ENCODE results near the gene RHOT1.

The RHOT1 gene

GRCh38 chr17:32102172-32102571 lies 40.1 kb upstream of the RHOT1 start:
- no peak overlapping the region for H3K23ac ChIP-seq (ENCODE audit: low read length in 2 of 2)

GRCh38 chr17:32102646-32103186 lies 39.6 kb upstream of the RHOT1 start:
- H4K8ac ChIP-seq (ENCODE audit: low read length), result no peak overlapping the region
- H3K4me2 ChIP-seq (ENCODE audit: low read length, poor library complexity, severe bottlenecking), result no peak overlapping the region
- H2BK5ac ChIP-seq (ENCODE audit: low read depth, low read length, poor library complexity, severe bottlenecking), result no peak overlapping the region
- no peak overlapping the region for H2BK120ac ChIP-seq (ENCODE audit: low read depth, low read length)
- H3K9me3 ChIP-seq (ENCODE audit: control insufficient read depth, low read length), result no peaks in the 10 kb centered on the region
- H3K14ac ChIP-seq (ENCODE audit: low read length in 2 of 2), result no peak overlapping the region
- no peaks in the 10 kb centered on the region for H3K79me1 ChIP-seq (replicated peaks; ENCODE audit: low read length, poor library complexity, severe bottlenecking)
- WGBS, result 54% methylated on average over 3 of the region's 5 CpGs
- no peak overlapping the region for H3K18ac ChIP-seq (ENCODE audit: low read depth in 1 of 2, low read length in 2 of 2)
- peaks cover 0 to 7% of the 10 kb centered on the region in 2 experiments for H3K27me3 ChIP-seq (ENCODE audit: control insufficient read depth in 1 of 2, insufficient read depth in 1 of 2, low read length in 2 of 2)
- H3K36me3 ChIP-seq (ENCODE audit: control insufficient read depth in 1 of 2, insufficient read depth in 2 of 2, low read depth in 1 of 2, low read length in 2 of 2), result no peaks in the 10 kb centered on the region
- H4K91ac ChIP-seq (ENCODE audit: low read length), result no peak overlapping the region
- no peak overlapping the region for H2BK15ac ChIP-seq (ENCODE audit: low read depth, poor library complexity, severe bottlenecking)
- H2AFZ ChIP-seq (ENCODE audit: low read depth, low read length), result no peak overlapping the region
- H3K9ac ChIP-seq (ENCODE audit: low read length), result no peak overlapping the region
- no peaks in the 10 kb centered on the region for H3K4me1 ChIP-seq (ENCODE audit: control insufficient read depth, insufficient read depth, low read depth, low read length)
- H3K27ac ChIP-seq (ENCODE audit: low read length, poor library complexity, severe bottlenecking), result no peak overlapping the region
- no peak overlapping the region for H3K23ac ChIP-seq (ENCODE audit: low read length in 2 of 2)
- no peak overlapping the region for H2AK5ac ChIP-seq (ENCODE audit: low read length, severe bottlenecking)
- peak; percentile 39 for DNase-seq
- H3K4ac ChIP-seq (ENCODE audit: low read depth in 1 of 2, low read length in 2 of 2), result no peak overlapping the region
- H2BK12ac ChIP-seq (ENCODE audit: low read length in 2 of 2), result no peak overlapping the region
- no peak overlapping the region for H3K4me3 ChIP-seq (ENCODE audit: insufficient read depth in 1 of 2, low read depth in 1 of 2, low read length in 2 of 2)

More at GRCh38 chr17:32102172-32102571, 40.1 kb upstream of the RHOT1 start:
- Histone ChIP-seq H3K27me3 (ENCODE audit: control insufficient read depth in 1 of 2, insufficient read depth in 1 of 2, low read length in 2 of 2) (peaks cover 0 to 7% of the 10 kb centered on the region in 2 experiments), H2AK5ac (ENCODE audit: low read length, severe bottlenecking) (no peak overlapping the region), H3K79me1 (replicated peaks; ENCODE audit: low read length, poor library complexity, severe bottlenecking) (no peaks in the 10 kb centered on the region), H2BK12ac (ENCODE audit: low read length in 2 of 2) (no peak overlapping the region), H2BK15ac (ENCODE audit: low read depth, poor library complexity, severe bottlenecking) (no peak overlapping the region), H2BK120ac (ENCODE audit: low read depth, low read length) (no peak overlapping the region), H3K18ac (ENCODE audit: low read depth in 1 of 2, low read length in 2 of 2) (no peak overlapping the region), H3K14ac (ENCODE audit: low read length in 2 of 2) (no peak overlapping the region), H3K4me3 (ENCODE audit: insufficient read depth in 1 of 2, low read depth in 1 of 2, low read length in 2 of 2) (no peak overlapping the region), H3K4me1 (ENCODE audit: control insufficient read depth, insufficient read depth, low read depth, low read length) (no peaks in the 10 kb centered on the region), H3K27ac (ENCODE audit: low read length, poor library complexity, severe bottlenecking) (no peak overlapping the region), H4K91ac (ENCODE audit: low read length) (no peak overlapping the region), H3K9ac (ENCODE audit: low read length) (no peak overlapping the region), H3K4me2 (ENCODE audit: low read length, poor library complexity, severe bottlenecking) (no peak overlapping the region), H2BK5ac (ENCODE audit: low read depth, low read length, poor library complexity, severe bottlenecking) (no peak overlapping the region), H3K4ac (ENCODE audit: low read depth in 1 of 2, low read length in 2 of 2) (no peak overlapping the region), H4K8ac (ENCODE audit: low read length) (no peak overlapping the region), H3K9me3 (ENCODE audit: control insufficient read depth, low read length) (no peaks in the 10 kb centered on the region), H2AFZ (ENCODE audit: low read depth, low read length) (no peak overlapping the region), H3K36me3 (ENCODE audit: control insufficient read depth in 1 of 2, insufficient read depth in 2 of 2, low read depth in 1 of 2, low read length in 2 of 2) (no peaks in the 10 kb centered on the region)
- WGBS, result 94% methylated on average over 5 of the region's 5 CpGs
- no peak for DNase-seq

- no peak overlapping the region for H3K4ac ChIP-seq (ENCODE audit: low read depth in 1 of 2, low read length in 2 of 2)
- no peak overlapping the region for H2AFZ ChIP-seq (ENCODE audit: low read depth, low read length)
- peaks cover 0 to 7% of the 10 kb centered on the region in 2 experiments for H3K27me3 ChIP-seq (ENCODE audit: control insufficient read depth in 1 of 2, insufficient read depth in 1 of 2, low read length in 2 of 2)
- no peak overlapping the region for H2BK120ac ChIP-seq (ENCODE audit: low read depth, low read length)
- H3K36me3 ChIP-seq (ENCODE audit: control insufficient read depth in 1 of 2, insufficient read depth in 2 of 2, low read depth in 1 of 2, low read length in 2 of 2), result no peaks in the 10 kb centered on the region
- no peak overlapping the region for H3K18ac ChIP-seq (ENCODE audit: low read depth in 1 of 2, low read length in 2 of 2)
- H3K4me1 ChIP-seq (ENCODE audit: control insufficient read depth, insufficient read depth, low read depth, low read length), result no peaks in the 10 kb centered on the region
- no peaks in the 10 kb centered on the region for H3K79me1 ChIP-seq (replicated peaks; ENCODE audit: low read length, poor library complexity, severe bottlenecking)
- H3K4me2 ChIP-seq (ENCODE audit: low read length, poor library complexity, severe bottlenecking), result no peak overlapping the region
- no peak overlapping the region for H3K27ac ChIP-seq (ENCODE audit: low read length, poor library complexity, severe bottlenecking)
- H2BK5ac ChIP-seq (ENCODE audit: low read depth, low read length, poor library complexity, severe bottlenecking), result no peak overlapping the region
- DNase-seq, result no peak
- 94% methylated on average over 7 of the region's 7 CpGs for WGBS
- H2BK12ac ChIP-seq (ENCODE audit: low read length in 2 of 2), result no peak overlapping the region
- H2BK15ac ChIP-seq (ENCODE audit: low read depth, poor library complexity, severe bottlenecking), result no peak overlapping the region
- H3K23ac ChIP-seq (ENCODE audit: low read length in 2 of 2), result no peak overlapping the region
- H3K9ac ChIP-seq (ENCODE audit: low read length), result no peak overlapping the region
- no peaks in the 10 kb centered on the region for H3K9me3 ChIP-seq (ENCODE audit: control insufficient read depth, low read length)
- H3K14ac ChIP-seq (ENCODE audit: low read length in 2 of 2), result no peak overlapping the region
- H4K8ac ChIP-seq (ENCODE audit: low read length), result no peak overlapping the region
- no peak overlapping the region for H4K91ac ChIP-seq (ENCODE audit: low read length)
- H2AK5ac ChIP-seq (ENCODE audit: low read length, severe bottlenecking), result no peak overlapping the region
- H3K4me3 ChIP-seq (ENCODE audit: insufficient read depth in 1 of 2, low read depth in 1 of 2, low read length in 2 of 2), result no peak overlapping the region
These were observed 38.7 kb upstream of the RHOT1 start for GRCh38 chr17:32103476-32104113.

GRCh38 chr17:32104158-32104557 lies 38.1 kb upstream of the RHOT1 start:
- Histone ChIP-seq H3K4me2 (ENCODE audit: low read length, poor library complexity, severe bottlenecking) (no peak overlapping the region), H2BK5ac (ENCODE audit: low read depth, low read length, poor library complexity, severe bottlenecking) (no peak overlapping the region), H3K23ac (ENCODE audit: low read length in 2 of 2) (no peak overlapping the region), H2AK5ac (ENCODE audit: low read length, severe bottlenecking) (no peak overlapping the region), H2BK120ac (ENCODE audit: low read depth, low read length) (no peak overlapping the region), H3K14ac (ENCODE audit: low read length in 2 of 2) (no peak overlapping the region), H3K4me1 (ENCODE audit: control insufficient read depth, insufficient read depth, low read depth, low read length) (no peaks in the 10 kb centered on the region), H3K4me3 (ENCODE audit: insufficient read depth in 1 of 2, low read depth in 1 of 2, low read length in 2 of 2) (no peak overlapping the region), H3K27me3 (ENCODE audit: control insufficient read depth in 1 of 2, insufficient read depth in 1 of 2, low read length in 2 of 2) (peaks cover 0 to 7% of the 10 kb centered on the region in 2 experiments), H3K79me1 (replicated peaks; ENCODE audit: low read length, poor library complexity, severe bottlenecking) (no peaks in the 10 kb centered on the region), H3K18ac (ENCODE audit: low read depth in 1 of 2, low read length in 2 of 2) (no peak overlapping the region), H3K27ac (ENCODE audit: low read length, poor library complexity, severe bottlenecking) (no peak overlapping the region), H3K4ac (ENCODE audit: low read depth in 1 of 2, low read length in 2 of 2) (no peak overlapping the region), H3K9ac (ENCODE audit: low read length) (no peak overlapping the region), H2BK15ac (ENCODE audit: low read depth, poor library complexity, severe bottlenecking) (no peak overlapping the region), H2BK12ac (ENCODE audit: low read length in 2 of 2) (no peak overlapping the region), H2AFZ (ENCODE audit: low read depth, low read length) (no peak overlapping the region), H4K8ac (ENCODE audit: low read length) (no peak overlapping the region), H3K9me3 (ENCODE audit: control insufficient read depth, low read length) (no peaks in the 10 kb centered on the region), H4K91ac (ENCODE audit: low read length) (no peak overlapping the region), H3K36me3 (ENCODE audit: control insufficient read depth in 1 of 2, insufficient read depth in 2 of 2, low read depth in 1 of 2, low read length in 2 of 2) (no peaks in the 10 kb centered on the region)
- 96% methylated on average over 3 of the region's 3 CpGs for WGBS
- no peak for DNase-seq

Data from mesenchymal stem cell (in vitro differentiated cells and primary cell).